LoVo (cell line): Measurements from ENCODE around the gene RAB39B.

Experiments
- DNase-seq: peaks from one replicate; pipeline ENCODE4 v3.0.0-alpha.2; 2016; ENCODE audit warnings: low spot score

The RAB39B gene

DNA sequence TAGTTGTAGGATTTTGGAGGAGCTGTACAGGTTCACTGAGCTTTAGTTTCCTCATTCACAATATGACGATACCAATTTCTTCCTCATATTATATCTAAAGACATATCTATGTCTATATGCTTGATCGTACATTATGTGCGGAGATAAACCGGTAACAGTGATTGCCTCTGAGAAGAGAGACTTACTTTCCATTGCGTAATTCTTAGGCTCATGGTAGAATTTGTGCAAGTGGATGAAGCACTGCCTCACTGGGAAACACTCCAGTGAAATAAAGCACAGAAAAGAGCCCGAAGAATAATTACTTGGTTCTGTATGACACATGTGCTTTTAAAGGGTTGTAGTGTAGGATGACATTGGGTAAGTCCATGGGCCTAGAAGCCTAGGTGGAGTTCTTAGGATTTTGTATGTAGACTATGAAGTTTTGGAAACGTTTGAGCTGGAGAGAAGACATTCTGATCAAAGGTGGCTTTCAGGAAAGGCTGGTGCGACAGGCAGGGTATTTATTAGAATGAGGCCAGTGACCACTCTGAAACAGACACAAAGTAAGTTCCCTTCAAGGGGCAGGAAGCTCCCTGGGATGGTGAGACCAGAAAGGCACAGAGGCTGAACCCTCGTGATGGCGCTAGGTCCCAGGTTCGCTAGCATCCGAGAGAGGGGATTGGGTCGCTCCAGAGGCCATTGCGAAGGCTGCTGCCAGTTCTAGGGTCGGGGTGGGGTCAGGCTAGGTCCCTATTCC lies 48.7 kb downstream of the RAB39B start:
- DNase-seq = no peak

DNA sequence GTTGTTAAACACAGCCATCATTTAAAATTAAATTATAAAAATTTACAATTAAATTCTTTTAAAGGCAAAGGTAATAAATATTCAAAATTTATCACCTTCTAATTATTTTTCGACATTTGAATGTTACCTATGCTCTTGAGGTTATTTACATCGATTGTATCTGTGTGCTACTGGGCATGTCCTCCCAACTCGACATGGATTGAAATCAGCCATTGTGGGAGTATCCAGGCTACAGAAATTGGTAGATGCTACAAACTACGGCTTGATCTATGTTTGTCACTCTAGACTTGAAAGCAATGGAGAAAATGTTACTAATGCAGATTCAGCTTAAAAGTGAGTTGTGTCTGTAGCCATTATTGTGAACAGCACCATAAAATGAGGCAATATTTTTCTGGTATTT lies 50.6 kb downstream of the RAB39B start:
- DNase-seq = no peak

DNA sequence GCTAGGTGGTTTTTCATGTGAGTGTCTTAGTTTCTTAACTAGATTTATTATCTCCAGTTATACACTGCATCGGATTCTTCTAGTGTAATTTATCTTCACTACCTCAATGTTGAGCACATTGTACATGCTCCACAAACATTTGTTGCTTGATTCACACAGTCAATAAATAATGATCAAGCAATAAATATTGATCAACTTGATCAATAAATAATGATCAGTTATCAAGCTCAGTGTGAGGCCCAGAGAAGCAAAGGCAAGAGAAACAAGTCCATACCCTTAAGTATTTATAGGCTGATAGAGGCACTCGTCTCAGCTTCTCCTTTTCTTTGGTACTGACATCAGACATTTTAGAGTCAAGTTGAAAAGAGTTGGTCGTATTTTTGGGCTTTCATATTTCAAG lies 53.1 kb downstream of the RAB39B start:
- no peak for DNase-seq
